GM12872 (cell line): ENCODE results near the gene CNOT2.

Source experiments
- TF ChIP-seq, protein P1 (sequence below): IDR thresholded peaks from 3 replicates; pipeline ENCODE4 v1.5.1; 2011; ENCODE audit warnings: low read depth, mild to moderate bottlenecking, low read length, moderate library complexity; ENCODE audit not compliant: insufficient read depth

Gene CNOT2

DNA sequence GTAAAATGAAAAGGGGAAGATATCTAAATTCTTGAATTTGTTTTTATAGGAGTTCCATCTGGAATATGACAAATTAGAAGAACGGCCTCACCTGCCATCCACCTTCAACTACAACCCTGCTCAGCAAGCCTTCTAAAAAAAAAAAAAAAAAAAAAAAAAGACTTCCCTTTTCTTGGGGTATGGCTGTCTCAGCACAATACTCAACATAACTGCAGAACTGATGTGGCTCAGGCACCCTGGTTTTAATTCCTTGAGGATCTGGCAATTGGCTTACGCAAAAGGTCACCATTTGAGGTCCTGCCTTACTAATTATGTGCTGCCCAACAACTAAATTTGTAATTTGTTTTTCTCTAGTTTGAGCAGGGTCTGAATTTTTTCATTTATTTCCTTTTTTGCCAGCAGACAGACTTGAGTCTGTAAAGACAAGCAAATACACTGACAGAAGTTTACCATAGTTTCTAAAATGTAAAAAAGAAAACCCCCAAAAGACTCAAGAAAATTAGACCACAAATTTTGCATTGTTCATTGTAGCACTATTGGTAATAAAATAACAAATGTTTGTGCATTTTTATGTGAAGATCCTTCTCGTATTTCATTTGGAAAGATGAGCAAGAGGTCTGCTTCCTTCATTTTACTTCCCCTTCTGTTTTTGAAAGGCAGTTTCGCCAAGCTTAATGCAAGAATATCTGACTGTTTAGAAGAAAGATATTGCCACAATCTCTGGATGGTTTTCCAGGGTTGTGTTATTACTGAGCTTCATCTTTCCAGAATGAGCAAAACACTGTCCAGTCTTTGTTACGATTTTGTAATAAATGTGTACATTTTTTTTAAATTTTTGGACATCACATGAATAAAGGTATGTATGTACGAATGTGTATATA lies 110.8 kb downstream of the CNOT2 start:
- TF ChIP-seq, protein P1, sequence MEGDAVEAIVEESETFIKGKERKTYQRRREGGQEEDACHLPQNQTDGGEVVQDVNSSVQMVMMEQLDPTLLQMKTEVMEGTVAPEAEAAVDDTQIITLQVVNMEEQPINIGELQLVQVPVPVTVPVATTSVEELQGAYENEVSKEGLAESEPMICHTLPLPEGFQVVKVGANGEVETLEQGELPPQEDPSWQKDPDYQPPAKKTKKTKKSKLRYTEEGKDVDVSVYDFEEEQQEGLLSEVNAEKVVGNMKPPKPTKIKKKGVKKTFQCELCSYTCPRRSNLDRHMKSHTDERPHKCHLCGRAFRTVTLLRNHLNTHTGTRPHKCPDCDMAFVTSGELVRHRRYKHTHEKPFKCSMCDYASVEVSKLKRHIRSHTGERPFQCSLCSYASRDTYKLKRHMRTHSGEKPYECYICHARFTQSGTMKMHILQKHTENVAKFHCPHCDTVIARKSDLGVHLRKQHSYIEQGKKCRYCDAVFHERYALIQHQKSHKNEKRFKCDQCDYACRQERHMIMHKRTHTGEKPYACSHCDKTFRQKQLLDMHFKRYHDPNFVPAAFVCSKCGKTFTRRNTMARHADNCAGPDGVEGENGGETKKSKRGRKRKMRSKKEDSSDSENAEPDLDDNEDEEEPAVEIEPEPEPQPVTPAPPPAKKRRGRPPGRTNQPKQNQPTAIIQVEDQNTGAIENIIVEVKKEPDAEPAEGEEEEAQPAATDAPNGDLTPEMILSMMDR, result no peak

GRCh38 chr12:70354787-70355186 lies 111.6 kb downstream of the CNOT2 start:
- TF ChIP-seq, protein P1, result no peak

GRCh38 chr12:70355972-70356371 lies 112.7 kb downstream of the CNOT2 start:
- TF ChIP-seq, protein P1, result no peak

GRCh38 chr12:70359458-70360197 lies 116.4 kb downstream of the CNOT2 start:
- TF ChIP-seq, protein P1, result no peak

- TF ChIP-seq, protein P1, result no peak
Measured at GRCh38 chr12:70360218-70360617, 117.0 kb downstream of the CNOT2 start.

DNA sequence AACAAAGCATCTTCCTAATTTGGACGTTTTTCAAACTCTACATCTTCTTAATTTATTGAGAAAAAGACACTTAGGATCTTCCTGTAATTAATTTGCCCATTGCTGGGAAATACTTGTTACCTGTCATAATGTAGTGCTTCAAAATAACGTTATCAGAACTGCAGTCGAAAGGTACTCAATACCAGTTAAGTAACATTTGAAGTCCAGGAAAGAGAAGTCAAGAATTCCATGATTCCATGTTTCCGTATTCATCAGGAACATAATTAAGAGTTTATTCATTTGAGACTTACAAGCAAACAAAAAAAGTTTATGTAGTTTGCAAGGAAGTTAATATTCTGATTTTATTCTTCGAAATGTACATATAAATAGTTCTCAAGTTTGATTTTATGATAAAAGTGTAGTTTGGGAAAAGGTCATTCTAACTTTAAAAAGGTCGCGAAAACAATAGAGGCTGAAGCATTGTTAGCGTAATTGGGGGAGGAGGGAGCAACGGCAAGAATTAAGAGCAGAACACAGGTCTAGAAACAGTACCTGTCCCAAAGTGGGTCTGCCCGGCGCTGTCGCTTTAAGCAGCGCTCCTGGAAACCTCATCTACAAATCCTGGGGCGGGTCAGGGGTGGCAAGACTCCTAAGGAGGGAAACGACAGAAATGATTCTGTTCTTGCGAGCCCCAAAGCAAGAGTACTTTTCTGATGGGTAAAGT lies 121.6 kb downstream of the CNOT2 start:
- TF ChIP-seq, protein P1, result no peak

- TF ChIP-seq, protein P1, result no peak
Measured at GRCh38 chr12:70365398-70365647, 122.1 kb downstream of the CNOT2 start.
